GM21515 (cell line): ENCODE data around the gene TOR4A.

ENCODE experiments used
- ATAC-seq: cut with Tn5 transposase; IDR thresholded peaks from one replicate; pipeline ENCODE4 v1.9.1; 2021; ENCODE audit not compliant: unreplicated experiment

TOR4A gene

DNA sequence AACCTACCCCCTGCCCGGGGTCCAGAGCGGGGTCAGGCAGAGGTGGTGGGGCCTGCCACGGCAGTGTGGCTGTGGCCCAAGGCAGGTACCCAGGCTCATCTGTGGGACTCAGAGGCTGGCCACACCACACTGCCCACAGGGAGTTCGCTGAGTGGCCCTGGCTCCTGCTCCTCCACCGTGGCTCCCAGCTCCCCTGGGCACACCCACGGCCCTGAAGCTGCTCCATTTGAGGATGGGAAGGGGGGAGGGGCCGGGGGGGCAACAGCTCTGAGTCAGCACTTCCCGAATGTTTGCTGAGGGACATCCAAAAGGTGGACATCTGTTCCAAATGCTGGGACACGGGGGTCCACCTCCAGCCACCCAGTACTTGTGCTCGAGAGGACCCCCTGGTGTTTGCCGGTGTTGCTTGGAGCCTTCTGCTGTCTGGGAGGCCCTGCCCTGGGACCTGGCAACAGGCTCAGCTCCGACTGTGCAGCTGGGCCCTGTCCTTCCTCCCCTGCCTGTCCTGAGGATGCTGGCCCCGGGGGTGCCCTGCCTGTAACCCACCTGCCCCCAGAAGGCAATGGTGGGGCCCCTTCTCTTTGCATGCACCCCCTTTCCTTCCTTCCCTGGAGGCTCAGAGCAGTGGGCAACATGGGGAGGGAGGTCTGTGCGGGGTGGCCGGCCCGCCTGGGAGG is 27.0 kb downstream of the TOR4A start:
- no peak for ATAC-seq

DNA sequence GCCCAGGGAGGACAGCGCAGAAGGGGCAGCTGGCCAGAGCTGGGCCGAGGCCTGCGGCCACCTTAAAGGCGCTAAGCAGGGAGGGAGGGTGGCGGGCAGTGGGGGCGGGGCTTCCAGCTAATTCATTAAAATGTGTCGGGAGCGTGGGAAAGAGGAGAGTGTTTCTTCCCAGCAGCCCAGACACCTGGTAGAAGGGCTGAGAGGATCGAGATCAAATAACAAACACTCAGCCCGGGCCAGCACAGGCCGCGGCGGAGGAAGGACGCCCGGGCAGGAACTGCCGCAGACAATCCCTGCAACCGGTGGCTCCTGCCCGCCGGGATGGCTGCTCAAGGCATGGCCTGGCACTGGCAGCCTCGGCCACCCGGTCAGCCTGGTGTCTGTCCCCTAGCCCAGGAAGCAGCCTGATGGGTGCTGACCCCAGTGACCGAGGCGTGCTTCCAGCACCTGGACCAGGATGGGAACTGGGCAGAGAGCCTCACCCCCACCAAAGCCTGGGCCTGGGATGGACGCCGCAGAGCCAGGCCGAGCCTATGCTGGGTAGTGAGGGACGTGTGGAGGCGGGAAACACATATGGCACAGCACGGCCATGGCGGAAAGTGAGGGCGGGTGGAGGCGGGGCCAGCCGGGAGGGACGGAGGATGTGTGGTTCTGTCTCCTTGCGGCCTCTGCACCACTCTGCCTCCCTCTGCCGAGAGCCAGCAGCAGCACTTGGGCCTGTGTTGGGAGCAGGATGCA is 27.7 kb downstream of the TOR4A start:
- no peak for ATAC-seq

DNA sequence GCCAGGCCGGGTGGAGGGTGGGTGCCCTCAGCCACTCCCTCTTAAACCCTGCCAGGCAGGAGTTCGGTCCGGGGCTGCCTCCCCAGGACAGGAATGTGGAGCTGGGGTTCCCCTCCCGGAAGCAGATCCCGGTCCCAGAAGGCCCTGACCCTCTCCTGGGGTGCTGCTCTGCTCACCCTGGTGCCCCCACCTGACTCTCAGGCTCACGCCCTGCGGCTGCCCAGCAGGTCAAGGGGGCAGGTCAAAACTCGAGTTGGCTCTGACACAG is 28.2 kb downstream of the TOR4A start:
- ATAC-seq, result no peak

DNA sequence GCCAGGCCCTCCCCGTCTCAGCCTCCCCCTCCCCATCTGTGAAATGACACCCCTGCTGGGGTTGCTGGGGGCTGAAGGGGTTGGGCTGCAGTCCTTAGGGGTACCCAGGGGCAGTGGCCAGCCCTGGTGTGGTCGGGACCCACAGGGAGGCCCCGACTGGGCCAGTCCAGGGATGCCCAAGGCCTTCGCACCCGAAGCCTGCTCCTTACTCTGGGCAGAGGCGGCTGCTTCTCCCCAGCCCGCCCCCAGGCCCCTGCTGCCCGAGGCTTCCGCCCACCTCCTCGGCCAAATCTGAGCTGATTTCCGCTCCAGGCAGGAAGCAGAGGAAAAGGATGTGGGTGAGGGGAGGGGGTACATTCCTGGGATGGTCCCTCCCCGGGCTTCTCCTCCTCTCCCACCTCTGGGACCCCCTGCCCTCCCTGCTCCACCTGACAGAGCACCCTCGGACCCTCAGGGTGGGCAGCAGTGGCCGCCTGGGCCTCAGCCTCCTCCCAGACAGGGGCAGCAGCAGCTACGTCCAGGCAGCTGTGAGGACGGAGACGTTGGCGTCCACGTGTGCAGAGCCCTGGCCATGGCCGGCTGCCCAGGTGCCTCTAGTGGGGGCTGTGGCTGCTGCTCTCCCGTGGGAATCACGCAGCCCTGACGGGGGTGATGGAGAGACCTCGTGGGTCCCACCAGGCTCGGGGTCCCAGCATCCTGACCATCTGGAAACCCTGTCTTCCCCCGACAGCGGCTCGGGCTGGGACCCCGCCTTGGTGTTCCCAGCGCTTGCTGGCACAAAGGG is 28.7 kb downstream of the TOR4A start:
- no peak for ATAC-seq

DNA sequence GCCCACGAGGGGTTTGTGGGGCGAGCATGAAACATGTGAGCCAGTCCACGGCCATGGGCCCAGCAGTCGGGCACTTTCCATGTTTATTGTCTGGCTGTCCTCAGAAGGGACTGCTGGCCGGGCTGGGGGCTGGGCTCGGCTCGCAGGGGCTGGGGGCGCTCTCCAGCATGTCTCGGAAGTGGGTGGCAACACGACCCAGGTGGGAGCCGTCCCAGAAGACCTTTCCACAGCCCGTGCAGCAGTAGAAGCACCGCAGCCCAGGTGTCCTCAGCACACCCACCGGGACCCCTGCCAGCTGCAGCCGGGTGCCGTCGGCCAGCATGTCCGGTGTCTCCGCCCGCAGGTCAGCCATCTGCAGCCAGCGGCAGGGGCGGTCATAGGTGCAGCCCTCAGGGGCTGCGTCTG is 29.3 kb downstream of the TOR4A start:
- ATAC-seq, result no peak

DNA sequence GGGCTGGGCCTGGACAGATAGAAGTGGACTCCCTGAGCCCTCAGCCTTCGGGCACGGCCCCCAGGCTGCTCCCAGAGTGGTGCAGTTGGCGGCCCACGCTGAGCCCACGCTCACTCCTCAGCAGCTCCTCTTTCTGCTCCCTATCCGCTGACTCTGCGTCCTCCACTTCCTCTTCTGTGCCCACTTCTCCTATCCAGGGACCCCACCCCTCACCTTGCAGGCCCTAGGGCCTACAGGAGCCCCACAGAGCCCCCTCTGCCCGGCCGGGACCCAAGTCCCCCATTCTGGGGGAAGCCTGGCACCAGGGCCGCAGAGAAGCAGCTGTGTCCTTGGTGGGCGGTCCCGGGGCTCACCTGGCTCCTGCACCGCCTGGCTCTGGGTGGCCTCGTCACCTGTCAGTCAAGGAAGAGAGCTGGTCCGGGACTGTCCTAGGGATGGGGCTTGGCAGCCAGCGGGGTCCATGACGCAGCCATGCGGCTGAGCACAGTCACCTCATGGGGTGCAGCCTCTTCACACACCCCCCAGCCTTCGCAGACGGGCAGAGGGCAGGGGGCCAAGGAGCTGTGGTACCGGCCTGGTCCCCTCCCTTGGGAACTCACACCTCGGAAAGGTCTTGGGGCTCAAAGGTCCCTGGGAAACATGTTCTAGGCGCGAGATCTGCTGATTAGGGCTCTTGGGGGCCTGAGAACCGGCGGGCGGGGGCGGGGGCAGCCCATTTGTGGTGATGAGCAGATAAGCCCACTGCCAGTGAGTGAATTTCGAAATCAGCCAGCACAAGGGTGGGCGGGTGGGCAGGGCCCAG is 29.9 kb downstream of the TOR4A start:
- ATAC-seq, result no peak

DNA sequence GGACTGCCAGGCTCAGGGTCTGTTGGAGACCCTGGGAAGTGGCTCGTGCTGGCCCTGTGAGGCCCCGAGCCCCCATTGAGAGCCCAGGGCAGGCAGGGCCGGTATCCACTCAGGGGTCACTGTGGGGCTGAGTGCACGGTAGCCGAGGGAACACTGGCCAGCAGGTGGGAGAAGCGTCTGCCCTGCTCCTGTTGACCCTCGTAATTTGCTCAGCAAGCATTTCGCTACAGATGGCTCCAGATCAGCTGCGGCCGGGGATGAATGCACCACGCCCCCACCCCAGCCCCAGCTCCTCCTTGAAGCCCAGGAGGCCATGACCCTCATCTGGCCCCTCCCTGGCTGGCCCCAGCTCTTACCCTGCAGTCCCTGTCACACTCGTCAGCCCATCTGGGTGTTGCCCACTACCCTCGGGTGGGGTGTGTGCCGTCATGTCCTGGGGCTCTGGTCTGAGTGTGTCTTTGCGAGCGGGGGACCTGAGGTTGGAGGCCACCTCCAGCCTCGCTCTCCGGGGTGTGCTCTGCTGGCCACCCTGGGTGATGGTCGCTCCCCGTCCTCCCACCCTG is 30.6 kb downstream of the TOR4A start:
- no peak for ATAC-seq

DNA sequence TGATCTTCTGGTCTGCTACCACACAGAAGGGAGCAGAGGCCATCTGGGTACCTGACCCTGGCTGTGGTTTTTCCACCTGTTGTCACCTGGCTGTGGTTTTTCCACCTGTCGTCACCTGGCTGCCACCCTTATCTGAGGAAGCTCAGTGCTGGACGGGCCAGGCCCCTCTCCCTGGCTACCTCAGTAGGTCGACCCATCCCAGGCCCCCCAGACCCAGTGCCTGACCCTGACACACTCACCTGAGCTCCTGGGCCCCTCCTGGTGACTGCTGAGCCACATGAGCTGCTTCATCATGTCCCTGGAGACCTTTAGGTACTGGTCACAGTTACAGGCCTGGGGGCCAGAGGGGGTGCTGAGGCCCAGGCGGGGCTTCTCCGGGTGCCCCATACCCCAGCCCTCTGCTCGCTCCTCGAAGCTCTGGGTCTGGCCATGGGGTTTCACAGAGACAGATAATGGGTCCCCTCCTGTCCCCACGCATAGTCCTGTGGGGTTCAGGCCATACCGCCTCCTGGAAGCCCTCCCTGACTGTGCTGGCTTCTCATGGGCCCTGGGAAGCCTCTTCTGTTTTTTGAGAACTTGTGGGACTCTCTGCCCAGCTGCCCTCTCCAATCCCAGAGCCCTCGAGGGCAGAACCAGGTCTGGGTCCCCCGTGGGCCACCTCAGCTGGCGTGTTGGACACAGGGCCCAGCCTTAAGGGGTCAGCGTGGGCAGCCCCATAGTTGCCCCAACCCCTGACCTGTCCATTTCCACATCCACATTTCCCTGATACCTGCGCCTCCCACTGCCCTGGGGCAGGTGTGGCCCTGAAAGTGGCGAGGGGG is 32.1 kb downstream of the TOR4A start:
- no peak for ATAC-seq

DNA sequence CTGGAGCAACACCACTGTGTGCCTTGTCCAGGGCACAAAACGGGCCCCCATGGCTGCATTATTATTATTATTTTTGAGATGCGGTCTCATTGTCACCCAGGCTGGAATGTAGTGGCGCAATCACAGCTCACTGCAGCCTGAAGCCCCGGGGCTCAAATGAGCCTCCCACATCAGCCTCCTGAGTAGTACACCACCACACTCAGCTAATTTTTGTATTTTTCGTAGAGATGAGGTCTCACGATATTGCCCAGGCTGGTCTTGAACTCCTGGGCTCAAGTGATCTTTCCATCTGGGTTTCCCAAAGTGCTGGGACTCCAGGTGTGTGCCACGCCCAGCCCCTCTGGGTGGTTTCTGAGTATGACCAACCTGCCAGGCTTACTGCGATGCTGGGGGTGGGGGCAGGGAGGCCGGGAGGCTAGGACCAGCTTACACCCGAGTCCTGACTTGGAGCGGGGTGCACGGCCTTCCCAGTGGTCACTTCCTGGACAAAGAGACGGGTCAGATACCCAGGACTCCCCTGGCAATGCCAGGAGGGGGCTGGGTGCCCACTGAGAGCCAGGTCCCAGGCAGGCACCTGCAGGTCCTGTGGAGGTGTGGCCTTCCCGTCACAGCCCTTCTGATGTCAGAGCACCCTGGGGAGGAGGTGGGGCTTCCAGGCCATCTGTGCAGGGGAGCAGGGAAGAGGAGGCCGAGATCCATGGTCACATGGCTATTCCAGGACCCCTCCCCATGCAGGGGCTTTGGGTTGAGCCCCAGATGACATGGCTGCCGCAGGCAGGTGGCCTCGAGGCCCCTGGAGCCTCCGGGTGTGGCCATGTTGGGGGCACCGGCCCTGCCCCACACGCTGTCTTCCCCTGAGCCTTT is 32.9 kb downstream of the TOR4A start:
- ATAC-seq, result no peak

DNA sequence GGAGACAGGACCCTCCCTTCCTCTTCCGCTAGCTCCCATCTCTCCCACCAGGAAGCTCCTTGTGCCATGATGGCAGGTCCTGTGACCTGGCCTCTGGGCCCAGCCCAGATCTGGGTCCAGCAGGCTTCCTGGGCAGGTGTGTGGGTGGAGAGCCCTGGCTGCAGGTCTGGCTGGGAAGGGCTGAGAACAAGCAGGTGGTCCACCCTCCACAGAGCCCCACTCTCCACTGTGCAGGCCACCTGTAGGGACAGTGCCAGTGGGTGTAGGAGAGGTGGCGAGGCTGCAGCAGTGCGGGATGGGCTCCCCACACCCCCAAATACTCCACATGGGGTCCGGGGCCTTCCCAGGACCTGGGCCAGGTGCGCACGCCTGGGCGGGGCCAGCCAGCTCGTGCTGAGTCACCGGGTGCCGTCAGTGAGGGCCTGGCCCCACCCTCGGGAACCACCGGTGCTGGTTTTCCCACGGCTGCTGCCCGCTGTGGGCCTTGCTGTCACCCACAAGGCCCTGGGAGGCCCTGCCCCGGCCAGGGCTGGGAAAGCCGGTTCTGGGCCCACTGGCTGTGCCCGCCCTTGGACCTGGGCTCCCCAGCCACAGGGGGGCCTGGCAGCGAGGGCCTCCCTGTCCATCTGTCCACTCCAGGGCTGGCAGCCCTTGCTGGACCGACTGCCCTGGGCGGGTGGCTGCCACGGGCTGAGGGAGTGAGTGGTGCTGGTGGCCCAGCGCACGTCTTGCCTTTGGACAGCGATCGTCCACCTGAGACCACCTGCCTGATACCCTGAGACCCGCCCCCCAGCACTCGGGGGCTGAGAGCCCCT is 33.9 kb downstream of the TOR4A start:
- ATAC-seq, result no peak

DNA sequence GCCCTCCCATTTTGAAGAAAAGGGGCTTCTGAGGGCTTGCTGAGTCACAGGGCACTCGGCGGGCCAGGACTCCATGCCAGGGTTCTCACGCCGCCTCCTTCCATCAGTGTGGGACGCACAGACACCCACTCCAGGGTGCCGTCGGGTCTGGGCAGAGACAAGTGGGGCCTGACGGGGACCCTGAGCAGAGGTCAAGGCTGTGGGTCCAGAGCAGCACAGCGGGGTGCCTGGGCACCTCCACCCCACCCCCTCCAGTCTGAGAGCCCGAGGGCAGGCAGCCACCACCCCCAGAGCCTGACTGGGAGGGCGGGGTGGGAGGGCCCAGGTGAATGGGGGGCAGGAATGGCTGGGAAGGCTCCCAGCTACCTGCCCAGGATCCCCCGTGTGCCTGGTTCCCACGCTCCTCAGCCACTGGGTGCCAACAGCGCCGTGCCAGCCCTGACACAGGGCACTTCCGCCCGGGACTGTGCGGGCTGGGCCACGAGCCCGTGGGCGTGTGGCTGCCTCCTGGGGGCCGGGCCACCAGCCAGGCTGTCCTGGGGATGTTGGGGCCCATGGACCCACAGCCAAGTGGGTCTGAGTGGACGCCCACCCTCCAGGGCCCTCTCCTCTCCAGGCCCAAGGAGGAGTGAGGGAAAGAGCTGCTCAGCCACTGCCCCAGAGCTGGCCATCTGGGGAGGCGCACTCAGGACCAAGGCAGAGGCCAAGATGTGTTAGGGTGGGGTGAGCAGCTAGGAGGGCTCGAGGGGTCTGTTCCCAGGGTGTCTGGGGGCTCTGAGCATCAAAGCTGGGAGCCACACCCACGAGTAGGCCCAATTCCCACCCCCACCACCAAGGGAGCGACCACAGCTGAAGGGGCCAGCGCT is 34.7 kb downstream of the TOR4A start:
- no peak for ATAC-seq

DNA sequence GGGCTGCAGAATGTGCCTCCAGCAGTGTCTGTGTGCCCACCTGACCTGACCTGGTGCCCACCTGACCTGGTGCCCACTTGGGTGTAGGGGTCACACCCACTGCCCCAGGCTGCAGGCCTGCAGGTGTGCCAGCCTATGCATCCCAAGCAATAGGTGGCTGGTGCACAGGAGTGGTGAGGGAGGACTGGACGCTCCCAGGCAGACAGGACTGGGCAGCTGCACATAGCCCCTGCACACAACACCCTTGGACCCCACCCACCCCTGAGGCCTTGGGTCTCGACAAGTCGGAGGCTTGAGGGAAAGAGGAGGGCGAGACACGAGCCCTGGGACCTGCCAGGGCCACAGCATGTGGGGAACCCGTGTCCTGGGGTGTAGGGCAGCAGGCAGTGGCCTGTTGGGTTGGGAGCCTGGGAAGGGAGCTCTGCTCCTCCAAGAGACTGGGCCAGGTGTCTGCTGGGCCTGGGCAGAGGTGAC is 35.4 kb downstream of the TOR4A start:
- ATAC-seq, result no peak

DNA sequence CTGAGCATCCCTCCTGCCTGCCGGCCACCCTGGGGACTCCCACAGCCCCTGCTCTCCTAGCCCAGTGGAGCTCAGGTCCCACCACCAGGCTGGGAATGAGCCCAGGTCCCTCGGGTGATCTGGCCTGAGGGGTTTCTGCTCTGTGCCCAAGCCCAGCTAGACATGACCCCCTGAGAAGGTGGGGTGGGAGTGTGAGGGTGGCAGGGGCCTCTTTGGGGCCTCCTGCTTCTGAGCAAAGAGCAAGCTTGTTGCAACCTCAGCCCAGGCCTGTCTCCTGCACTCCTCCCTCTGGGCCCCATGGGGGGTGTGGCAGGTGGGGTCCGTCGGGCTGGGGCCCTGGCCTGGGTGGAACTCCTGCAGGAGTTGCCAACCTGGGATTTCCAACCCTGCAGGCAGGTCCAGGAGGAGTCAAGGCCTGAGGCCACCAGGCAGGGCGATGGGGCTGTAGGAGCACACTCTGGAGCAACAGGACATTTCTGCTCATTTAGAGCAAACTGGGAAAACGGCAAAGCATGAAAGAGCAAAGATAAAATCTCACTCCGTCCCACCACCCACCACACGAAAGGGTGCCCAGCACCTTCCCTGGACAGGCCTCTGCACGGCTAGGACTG is 35.9 kb downstream of the TOR4A start:
- no peak for ATAC-seq

DNA sequence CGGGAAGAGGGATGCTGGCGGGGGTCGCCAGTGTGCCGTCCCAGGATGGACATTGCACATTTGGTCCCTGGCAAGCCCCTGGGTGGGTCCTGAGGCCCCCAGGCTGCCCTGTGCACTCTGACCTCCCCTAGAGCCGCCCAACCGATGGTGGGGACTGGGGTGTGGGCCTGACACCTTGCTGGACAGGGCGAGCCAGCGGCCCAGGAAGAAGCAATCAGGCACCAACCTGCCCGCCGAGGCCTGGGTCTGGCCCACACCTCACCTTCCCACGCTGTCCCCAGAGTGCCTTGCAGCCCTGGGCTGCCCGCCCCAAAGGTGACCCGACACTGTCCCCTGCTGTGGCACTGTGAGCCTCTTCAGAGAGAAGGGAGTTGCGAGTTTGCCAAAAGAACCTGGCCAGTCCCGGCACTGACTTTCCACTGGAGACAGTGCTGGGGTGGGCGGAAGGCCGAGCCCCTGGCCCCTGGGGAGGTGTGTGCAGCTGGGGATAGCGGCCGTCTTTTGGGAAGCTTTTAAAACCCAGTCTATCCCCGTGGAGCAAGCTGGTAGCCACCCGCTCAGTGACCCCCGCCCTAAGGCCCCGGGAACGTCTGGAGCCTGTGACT is 36.5 kb downstream of the TOR4A start:
- ATAC-seq, result no peak

DNA sequence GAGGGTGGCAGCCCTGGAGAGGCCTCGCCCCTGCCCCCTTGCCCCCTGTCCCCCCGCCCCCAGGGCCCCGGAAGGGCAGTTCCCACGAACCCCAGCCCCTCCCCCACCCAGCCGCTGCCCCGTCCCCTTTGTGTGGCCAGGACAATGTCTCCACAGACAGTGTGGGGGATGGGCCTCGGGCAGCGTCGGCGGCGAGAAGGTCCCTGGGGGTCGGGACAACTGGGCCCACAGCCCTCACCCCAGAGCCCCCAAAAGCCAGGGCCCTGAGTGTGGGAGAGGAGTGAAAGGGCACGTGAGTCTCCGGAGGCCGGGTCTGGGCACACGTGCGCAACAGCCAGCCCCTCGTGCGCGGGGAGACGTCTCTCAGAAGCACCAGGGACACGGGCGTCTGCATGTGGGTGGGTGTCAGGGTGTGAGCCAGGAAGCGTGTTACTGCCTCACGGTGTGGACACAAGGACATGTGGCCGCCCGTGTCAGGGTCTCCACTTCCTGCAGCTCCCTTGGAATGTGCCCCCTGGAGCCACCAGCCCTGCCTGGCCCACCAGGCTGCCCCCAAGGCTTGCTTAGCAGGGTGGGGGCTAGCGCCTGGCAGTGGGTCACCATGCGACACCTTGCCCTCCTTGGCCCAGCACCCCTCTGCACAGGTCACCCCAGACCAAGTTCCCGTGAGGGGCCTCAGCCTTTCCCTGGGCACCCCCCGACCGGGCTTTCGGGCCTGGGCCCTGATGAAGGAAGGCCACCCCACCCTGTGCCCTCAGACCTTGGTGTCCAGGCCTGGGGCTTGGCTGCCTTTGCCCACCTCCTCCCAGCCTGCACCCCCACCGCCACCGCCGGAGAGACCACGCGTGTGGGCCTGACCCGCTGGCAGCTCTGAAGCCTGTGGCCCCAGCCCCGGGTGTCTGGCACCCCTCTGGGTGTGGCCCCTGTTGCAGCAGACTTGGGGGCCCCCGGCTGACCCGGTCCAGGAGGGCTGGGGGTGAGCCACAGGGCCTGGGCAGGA is 37.3 kb downstream of the TOR4A start:
- no peak for ATAC-seq
